GM12874 (cell line): ENCODE data around the gene ANKRD39.

Source experiments
- CTCF ChIP-seq: IDR thresholded peaks from 2 replicates; pipeline ENCODE4 v1.5.1; 2011; ENCODE audit warnings: low read depth, mild to moderate bottlenecking, control low read depth, low read length, moderate library complexity; ENCODE audit not compliant: insufficient read depth

The ANKRD39 gene

GRCh38 chr2:96898135-96898505 lies 40.3 kb upstream of the ANKRD39 start:
- TF ChIP-seq CTCF, result no peak

- no peak for TF ChIP-seq CTCF
Observed at GRCh38 chr2:96897491-96898134, 39.8 kb upstream of the ANKRD39 start.

GRCh38 chr2:96895746-96896651 lies 38.2 kb upstream of the ANKRD39 start:
- TF ChIP-seq CTCF, result no peak

- TF ChIP-seq CTCF, result no peak
Observed at GRCh38 chr2:96895032-96895745, 37.4 kb upstream of the ANKRD39 start.

GRCh38 chr2:96894151-96894531 lies 36.3 kb upstream of the ANKRD39 start:
- no peak for TF ChIP-seq CTCF

GRCh38 chr2:96893289-96894150 lies 35.7 kb upstream of the ANKRD39 start:
- TF ChIP-seq CTCF, result no peak
